Measurements from ENCODE around the gene UBE2M.

The UBE2M gene

DNA sequence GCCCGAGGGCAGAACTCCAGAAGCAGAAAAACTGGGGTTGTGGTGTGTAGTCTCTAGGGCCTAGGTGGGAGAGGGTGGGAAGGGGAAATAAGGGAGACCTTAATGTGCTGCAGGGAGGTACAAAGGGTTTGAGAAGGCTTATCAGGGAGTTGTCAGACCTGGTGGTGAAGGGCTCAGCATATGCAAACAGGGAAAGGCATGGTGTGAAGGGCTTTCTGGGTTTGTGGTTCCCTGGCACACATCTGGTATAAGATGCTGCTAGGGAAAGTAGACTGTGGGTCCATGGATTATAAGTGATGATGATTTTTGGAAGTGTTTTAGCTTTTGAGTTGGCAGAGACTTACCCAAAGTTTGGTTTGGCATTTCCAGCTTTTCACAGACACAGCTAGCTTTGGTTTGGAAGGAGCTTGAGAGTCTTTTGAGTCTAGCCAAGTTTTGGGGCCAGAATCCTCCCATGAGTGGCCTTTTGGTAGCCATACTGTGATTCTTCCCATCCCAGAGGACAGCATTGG, 12.3 kb downstream of the UBE2M start:
- H3K4ac ChIP-seq (ENCODE audit: low read depth in 1 of 2, low read length in 2 of 2), result no peak overlapping the region
- no peak for DNase-seq
- peak overlapping the region; percentile 88 to 96 for H3K4me3 ChIP-seq (ENCODE audit: insufficient read depth in 1 of 2, low read depth in 1 of 2, low read length in 2 of 2)
- H4K8ac ChIP-seq (ENCODE audit: low read length), result no peak overlapping the region
- WGBS, result 40% methylated on average over 1 of the region's 1 CpG
- no peak overlapping the region for H2BK12ac ChIP-seq (ENCODE audit: low read length in 2 of 2)
- peak overlapping the region; percentile 94 for H3K9ac ChIP-seq (ENCODE audit: low read length)
- no peak overlapping the region for H2BK120ac ChIP-seq (ENCODE audit: low read depth, low read length)
- peaks cover 0 to 9% of the 10 kb centered on the region in 2 experiments for H3K27me3 ChIP-seq (ENCODE audit: control insufficient read depth in 1 of 2, insufficient read depth in 1 of 2, low read length in 2 of 2)
- no peak overlapping the region for H3K14ac ChIP-seq (ENCODE audit: low read length in 2 of 2)
- H3K36me3 ChIP-seq (ENCODE audit: control insufficient read depth in 1 of 2, insufficient read depth in 2 of 2, low read depth in 1 of 2, low read length in 2 of 2), result peaks cover 52 to 53% of the 10 kb centered on the region in 2 experiments
- no peak overlapping the region for H2BK5ac ChIP-seq (ENCODE audit: low read depth, low read length, poor library complexity, severe bottlenecking)
- H3K9me3 ChIP-seq (ENCODE audit: control insufficient read depth, low read length), result no peaks in the 10 kb centered on the region
- H2BK15ac ChIP-seq (ENCODE audit: low read depth, poor library complexity, severe bottlenecking), result no peak overlapping the region
- peak overlapping the region in 1 of 2 experiments; percentile 91 for H3K23ac ChIP-seq (ENCODE audit: low read length in 2 of 2)
- H2AFZ ChIP-seq (ENCODE audit: low read depth, low read length), result no peak overlapping the region
- H3K79me1 ChIP-seq (replicated peaks; ENCODE audit: low read length, poor library complexity, severe bottlenecking), result peaks cover 9% of the 10 kb centered on the region
- no peak overlapping the region for H3K18ac ChIP-seq (ENCODE audit: low read depth in 1 of 2, low read length in 2 of 2)
- peaks cover 23% of the 10 kb centered on the region for H3K4me1 ChIP-seq (ENCODE audit: control insufficient read depth, insufficient read depth, low read depth, low read length)
- H3K4me2 ChIP-seq (ENCODE audit: low read length, poor library complexity, severe bottlenecking), result peak overlapping the region; percentile 65
- no peak overlapping the region for H3K27ac ChIP-seq (ENCODE audit: low read length, poor library complexity, severe bottlenecking)
- no peak overlapping the region for H4K91ac ChIP-seq (ENCODE audit: low read length)
- no peak overlapping the region for H2AK5ac ChIP-seq (ENCODE audit: low read length, severe bottlenecking)

DNA sequence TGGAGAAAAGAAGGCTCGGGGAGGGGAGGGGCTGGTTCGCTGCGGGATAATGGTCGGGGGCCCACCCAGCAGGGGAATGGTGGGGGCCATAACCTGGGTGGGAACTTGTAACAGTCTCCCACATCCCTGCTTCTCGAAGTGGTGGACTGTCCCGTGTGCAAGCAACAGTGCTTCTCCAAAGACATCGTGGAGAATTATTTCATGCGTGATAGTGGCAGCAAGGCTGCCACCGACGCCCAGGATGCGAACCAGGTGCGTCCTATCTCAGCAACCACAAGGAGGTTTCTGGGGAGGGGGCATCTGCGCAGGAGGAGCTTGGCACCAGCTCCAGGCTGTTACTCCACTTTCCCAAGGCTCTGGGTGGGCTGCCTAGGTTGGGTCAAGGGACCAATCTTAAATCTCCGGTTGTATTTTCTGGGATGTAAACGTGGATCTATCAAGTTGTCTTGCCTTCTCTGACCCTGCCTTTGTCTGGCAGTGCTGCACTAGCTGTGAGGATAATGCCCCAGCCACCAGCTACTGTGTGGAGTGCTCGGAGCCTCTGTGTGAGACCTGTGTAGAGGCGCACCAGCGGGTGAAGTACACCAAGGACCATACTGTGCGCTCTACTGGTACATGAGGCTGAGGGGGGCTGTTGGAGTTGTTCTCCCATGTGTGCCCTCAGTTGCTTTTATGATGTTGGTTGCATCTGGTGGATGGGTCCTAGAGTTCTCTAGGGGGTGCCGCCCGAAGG, 13.0 kb downstream of the UBE2M start:
- peak overlapping the region; percentile 88 to 96 for H3K4me3 ChIP-seq (ENCODE audit: insufficient read depth in 1 of 2, low read depth in 1 of 2, low read length in 2 of 2)
- no peak overlapping the region for H3K27ac ChIP-seq (ENCODE audit: low read length, poor library complexity, severe bottlenecking)
- peak overlapping the region in 1 of 2 experiments; percentile 94 for H3K23ac ChIP-seq (ENCODE audit: low read length in 2 of 2)
- no peak overlapping the region for H2BK12ac ChIP-seq (ENCODE audit: low read length in 2 of 2)
- H3K4ac ChIP-seq (ENCODE audit: low read depth in 1 of 2, low read length in 2 of 2), result peak overlapping the region; percentile 51 to 56
- H4K8ac ChIP-seq (ENCODE audit: low read length), result no peak overlapping the region
- no peak overlapping the region for H2AFZ ChIP-seq (ENCODE audit: low read depth, low read length)
- WGBS, result 9% methylated on average over 21 of the region's 21 CpGs
- H3K9ac ChIP-seq (ENCODE audit: low read length), result peak overlapping the region; percentile 94
- no peak overlapping the region for H4K91ac ChIP-seq (ENCODE audit: low read length)
- H3K36me3 ChIP-seq (ENCODE audit: control insufficient read depth in 1 of 2, insufficient read depth in 2 of 2, low read depth in 1 of 2, low read length in 2 of 2), result peaks cover 45 to 47% of the 10 kb centered on the region in 2 experiments
- H2BK120ac ChIP-seq (ENCODE audit: low read depth, low read length), result no peak overlapping the region
- peak overlapping the region in 1 of 2 experiments; percentile 71 for H3K18ac ChIP-seq (ENCODE audit: low read depth in 1 of 2, low read length in 2 of 2)
- H3K14ac ChIP-seq (ENCODE audit: low read length in 2 of 2), result peak overlapping the region in 1 of 2 experiments; percentile 79
- H3K4me2 ChIP-seq (ENCODE audit: low read length, poor library complexity, severe bottlenecking), result peak overlapping the region; percentile 65
- H2BK5ac ChIP-seq (ENCODE audit: low read depth, low read length, poor library complexity, severe bottlenecking), result no peak overlapping the region
- no peak overlapping the region for H2BK15ac ChIP-seq (ENCODE audit: low read depth, poor library complexity, severe bottlenecking)
- H3K9me3 ChIP-seq (ENCODE audit: control insufficient read depth, low read length), result no peaks in the 10 kb centered on the region
- H3K27me3 ChIP-seq (ENCODE audit: control insufficient read depth in 1 of 2, insufficient read depth in 1 of 2, low read length in 2 of 2), result peaks cover under 1 to 12% of the 10 kb centered on the region in 2 experiments
- H2AK5ac ChIP-seq (ENCODE audit: low read length, severe bottlenecking), result no peak overlapping the region
- H3K4me1 ChIP-seq (ENCODE audit: control insufficient read depth, insufficient read depth, low read depth, low read length), result peaks cover 23% of the 10 kb centered on the region
- peaks cover 8% of the 10 kb centered on the region for H3K79me1 ChIP-seq (replicated peaks; ENCODE audit: low read length, poor library complexity, severe bottlenecking)
- no peak for DNase-seq

DNA sequence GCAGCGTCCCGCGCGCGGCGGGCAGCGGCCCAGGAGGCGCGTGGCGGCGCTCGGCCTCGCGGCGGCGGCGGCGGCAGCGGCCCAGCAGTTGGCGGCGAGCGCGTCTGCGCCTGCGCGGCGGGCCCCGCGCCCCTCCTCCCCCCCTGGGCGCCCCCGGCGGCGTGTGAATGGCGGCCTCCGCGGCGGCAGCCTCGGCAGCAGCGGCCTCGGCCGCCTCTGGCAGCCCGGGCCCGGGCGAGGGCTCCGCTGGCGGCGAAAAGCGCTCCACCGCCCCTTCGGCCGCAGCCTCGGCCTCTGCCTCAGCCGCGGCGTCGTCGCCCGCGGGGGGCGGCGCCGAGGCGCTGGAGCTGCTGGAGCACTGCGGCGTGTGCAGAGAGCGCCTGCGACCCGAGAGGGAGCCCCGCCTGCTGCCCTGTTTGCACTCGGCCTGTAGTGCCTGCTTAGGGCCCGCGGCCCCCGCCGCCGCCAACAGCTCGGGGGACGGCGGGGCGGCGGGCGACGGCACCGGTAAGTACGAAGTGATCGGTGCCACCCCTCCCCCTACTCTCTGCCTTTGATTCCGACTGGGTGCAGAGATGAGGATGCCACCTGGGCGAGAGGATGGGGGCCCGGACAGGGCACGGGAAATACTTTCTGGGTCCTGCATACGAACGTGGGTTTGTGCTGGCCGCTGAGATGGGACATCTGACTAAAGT, 13.7 kb downstream of the UBE2M start:
- H2AFZ ChIP-seq (ENCODE audit: low read depth, low read length), result peak overlapping the region; percentile 81
- H3K4me3 ChIP-seq (ENCODE audit: insufficient read depth in 1 of 2, low read depth in 1 of 2, low read length in 2 of 2), result peak overlapping the region; percentile 88 to 96
- H3K36me3 ChIP-seq (ENCODE audit: control insufficient read depth in 1 of 2, insufficient read depth in 2 of 2, low read depth in 1 of 2, low read length in 2 of 2), result peaks cover 38 to 40% of the 10 kb centered on the region in 2 experiments
- DNase-seq, result peak; percentile 56
- whole genome bisulfite sequencing, result 1% methylated on average over 42 of the region's 92 CpGs
- H3K27me3 ChIP-seq (ENCODE audit: control insufficient read depth in 1 of 2, insufficient read depth in 1 of 2, low read length in 2 of 2), result peaks cover 4 to 16% of the 10 kb centered on the region in 2 experiments
- H2BK120ac ChIP-seq (ENCODE audit: low read depth, low read length), result peak overlapping the region; percentile 54
- peak overlapping the region; percentile 74 for H4K8ac ChIP-seq (ENCODE audit: low read length)
- H3K4ac ChIP-seq (ENCODE audit: low read depth in 1 of 2, low read length in 2 of 2), result peak overlapping the region; percentile 73 to 96
- no peak overlapping the region for H2AK5ac ChIP-seq (ENCODE audit: low read length, severe bottlenecking)
- H3K79me1 ChIP-seq (replicated peaks; ENCODE audit: low read length, poor library complexity, severe bottlenecking), result peaks cover 2% of the 10 kb centered on the region
- H3K4me2 ChIP-seq (ENCODE audit: low read length, poor library complexity, severe bottlenecking), result peak overlapping the region; percentile 65
- H3K9me3 ChIP-seq (ENCODE audit: control insufficient read depth, low read length), result no peaks in the 10 kb centered on the region
- peaks cover 23% of the 10 kb centered on the region for H3K4me1 ChIP-seq (ENCODE audit: control insufficient read depth, insufficient read depth, low read depth, low read length)
- peak overlapping the region; percentile 94 for H3K9ac ChIP-seq (ENCODE audit: low read length)
- no peak overlapping the region for H3K27ac ChIP-seq (ENCODE audit: low read length, poor library complexity, severe bottlenecking)
- H4K91ac ChIP-seq (ENCODE audit: low read length), result peak overlapping the region; percentile 94
- peak overlapping the region; percentile 95 to 100 for H3K18ac ChIP-seq (ENCODE audit: low read depth in 1 of 2, low read length in 2 of 2)
- peak overlapping the region; percentile 86 to 96 for H3K23ac ChIP-seq (ENCODE audit: low read length in 2 of 2)
- H2BK5ac ChIP-seq (ENCODE audit: low read depth, low read length, poor library complexity, severe bottlenecking), result peak overlapping the region; percentile 74
- peak overlapping the region in 1 of 2 experiments; percentile 96 for H3K14ac ChIP-seq (ENCODE audit: low read length in 2 of 2)
- peak overlapping the region in 1 of 2 experiments; percentile 72 for H2BK12ac ChIP-seq (ENCODE audit: low read length in 2 of 2)
- peak overlapping the region; percentile 99 for H2BK15ac ChIP-seq (ENCODE audit: low read depth, poor library complexity, severe bottlenecking)

Data from mesenchymal stem cell (in vitro differentiated cells and primary cell).